Activated gamma-delta T cell treated with anti-CD3 and anti-CD28 coated beads, Interleukin-2, amount 50 U/mL, for 16 hours (primary cell): ENCODE results near the gene IL17RE.
A peak's percentile ranks its signal among the peaks of the same experiment; 100 is the strongest.

Experiments used
- DNase-seq: peaks from one replicate; pipeline ENCODE4 v3.0.0-alpha.2; 2020; ENCODE audit warnings: low read depth

The IL17RE gene

DNA sequence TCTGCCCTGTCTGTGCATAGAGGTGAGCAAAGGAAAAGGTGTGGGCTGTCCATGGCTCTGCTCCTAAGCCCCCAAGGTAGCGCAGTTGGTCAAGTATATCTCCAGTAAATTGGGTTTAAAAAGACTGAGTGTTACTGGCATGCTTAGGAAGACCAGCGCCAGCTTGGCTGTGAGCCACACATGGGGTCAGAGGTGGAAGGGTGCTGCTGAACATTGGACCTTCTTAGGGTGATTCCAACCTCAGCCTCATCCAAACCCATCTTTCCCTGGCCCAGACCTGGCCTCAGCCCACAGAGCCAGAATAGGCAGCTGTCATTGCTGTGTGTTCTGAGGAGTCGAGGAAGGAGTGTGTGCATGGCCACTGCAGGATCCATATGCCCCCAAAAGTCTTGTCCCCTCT, 5.6 kb downstream of the IL17RE start:
- no peak for DNase-seq

DNA sequence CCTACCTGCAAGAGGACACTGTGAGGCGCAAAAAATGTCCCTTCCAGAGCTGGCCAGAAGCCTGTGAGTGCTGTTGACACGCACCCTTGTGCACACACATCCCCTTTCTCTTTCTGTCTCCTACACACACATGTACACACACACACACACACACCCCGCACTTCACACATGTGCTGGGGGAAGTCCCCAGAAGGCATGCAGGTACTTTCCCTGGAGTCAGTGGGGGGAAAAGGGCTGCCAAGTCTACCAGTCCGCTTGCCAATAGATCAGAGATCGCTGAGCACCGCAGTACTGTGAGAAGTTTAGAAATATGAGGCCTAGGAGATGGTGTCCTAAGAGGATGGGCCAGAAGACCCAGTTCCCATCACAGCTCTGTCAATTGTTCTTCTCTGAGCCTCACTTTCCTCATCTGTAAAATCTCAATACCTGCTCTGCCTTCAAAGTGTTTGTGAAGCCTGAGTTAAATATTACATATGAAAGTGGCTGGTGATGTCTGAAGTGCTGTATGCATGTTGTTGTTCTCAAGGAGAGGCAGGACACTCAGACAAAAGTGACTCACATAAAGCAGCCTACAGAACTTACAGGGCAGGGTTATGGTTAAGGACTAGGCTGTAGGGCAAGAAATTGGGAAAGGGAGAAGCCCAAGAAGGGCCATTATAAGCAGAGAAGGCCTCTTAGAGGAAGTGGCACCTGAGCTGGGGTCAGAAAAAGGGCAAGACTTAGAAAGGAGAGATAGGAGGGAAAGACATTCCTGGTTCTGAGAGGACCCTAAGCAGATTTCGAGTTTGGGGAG, 6.8 kb downstream of the IL17RE start:
- no peak for DNase-seq

DNA sequence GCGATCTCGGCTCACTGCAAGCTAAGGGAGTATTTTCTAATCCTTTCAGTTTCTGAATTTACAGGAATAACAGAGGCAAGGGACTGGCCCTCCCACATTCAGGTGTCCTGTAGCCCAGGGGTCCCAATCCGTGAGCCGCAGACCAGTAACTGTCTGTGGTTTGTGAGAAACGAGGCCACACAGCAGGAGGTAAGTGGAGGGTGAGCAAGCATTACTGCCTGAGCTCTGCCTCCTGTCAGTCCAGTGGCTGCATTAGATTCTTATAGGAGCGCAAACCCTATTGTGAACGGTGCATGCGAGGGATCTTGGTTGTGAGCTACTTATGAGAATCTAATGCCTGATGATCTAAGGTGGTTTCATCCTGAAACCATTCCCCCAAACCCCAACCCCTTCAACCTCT, 9.2 kb downstream of the IL17RE start:
- DNase-seq, result no peak

DNA sequence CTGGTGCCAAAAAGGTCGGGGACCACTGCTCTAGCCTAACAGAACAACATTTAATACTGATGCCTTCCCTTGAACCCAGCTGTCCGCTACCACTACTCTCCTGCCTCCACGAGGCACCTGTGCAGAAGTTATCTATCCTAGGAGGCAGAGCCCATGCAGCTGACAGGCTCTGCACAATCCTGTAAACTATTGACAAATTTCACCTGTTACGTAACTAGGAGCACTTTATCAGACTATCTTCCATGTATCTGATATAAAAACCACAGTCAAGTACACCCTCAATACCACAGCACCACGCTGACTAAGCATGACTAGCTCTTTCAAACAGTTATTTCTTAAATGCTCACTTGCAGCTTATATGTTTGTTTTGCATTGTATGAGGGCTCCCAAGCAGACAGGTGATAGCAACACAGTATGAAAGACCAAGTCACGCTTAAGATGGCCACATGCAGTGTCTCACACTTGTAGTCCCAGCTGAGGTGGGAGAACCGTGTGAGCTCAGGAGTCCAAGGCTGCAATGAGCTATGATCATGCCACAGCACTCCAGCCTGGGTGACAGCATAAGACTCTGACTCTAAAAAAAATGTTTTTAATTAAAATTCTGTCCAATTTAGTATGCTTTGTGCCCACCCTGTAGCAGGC, 9.8 kb downstream of the IL17RE start:
- DNase-seq, result no peak

DNA sequence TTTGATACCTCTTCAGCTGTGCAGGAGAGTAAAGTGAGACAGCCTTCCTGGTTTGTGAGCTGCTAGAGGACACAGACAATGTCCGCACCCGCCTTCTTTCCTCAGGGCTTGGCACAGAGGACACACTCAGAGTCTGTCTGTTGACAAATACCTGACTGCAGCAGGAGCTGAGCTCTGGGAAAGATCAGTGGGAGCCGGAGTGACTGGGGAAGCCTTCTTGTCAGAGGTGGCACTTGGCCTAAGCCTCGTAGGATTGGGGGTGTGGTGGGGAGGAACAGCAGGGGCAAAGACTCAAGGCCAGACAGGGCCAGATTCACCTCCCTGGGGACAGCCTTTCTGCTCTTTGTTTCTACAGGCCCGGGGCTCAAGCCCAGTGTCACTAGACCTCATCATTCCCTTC, 11.0 kb downstream of the IL17RE start:
- DNase-seq, result no peak

DNA sequence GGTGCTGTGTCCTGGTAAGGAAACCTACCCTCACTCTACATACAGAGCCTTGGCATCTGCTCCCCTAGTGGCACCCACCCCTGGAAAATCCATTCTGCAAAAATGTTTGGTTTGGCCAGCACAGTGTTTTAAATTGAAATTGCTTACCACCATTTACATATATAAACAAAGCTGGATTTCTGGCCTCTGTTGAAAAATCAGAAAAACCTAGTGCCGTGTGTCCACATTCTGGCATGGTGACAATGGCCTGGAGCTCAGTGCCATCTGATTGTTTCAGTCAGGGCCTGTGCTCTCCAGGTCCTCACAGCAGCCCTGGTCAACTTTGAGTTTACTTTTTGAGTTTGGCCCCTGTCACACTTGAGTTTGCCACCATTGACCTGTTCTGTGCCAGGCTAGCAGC, 11.4 kb downstream of the IL17RE start:
- DNase-seq, result no peak

DNA sequence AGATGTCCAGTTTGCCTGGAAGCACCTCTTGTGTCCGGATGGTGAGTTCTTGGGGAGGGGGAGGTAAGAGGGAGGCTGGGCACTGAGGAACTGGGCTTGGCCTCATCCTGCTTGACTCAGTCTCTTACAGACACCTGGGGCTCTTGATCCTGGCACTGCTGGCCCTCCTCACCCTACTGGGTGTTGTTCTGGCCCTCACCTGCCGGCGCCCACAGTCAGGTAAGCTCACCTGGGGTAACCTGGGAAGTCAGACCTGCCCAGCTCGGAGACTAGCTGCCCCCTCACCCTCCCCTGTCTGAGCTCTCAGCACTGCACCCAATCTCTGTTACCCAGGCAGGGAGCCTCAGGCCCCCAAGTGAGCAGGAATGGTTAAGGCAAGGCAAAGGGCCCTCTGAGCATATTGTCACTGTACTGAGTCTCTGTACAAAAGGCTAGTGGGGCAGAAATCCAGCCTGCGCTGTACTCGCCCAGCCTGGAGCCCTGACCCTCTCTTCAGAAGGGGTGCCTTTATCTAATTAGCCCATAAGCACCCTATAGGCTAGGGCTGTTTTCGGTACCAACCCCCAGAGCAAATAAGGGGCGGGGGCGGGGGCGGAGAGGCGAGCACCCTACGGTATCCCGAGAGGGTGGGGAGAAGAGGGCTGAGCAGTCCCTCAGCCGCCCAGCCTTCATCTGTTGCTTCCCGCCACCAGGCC, 12.1 kb downstream of the IL17RE start:
- DNase-seq, result no peak

DNA sequence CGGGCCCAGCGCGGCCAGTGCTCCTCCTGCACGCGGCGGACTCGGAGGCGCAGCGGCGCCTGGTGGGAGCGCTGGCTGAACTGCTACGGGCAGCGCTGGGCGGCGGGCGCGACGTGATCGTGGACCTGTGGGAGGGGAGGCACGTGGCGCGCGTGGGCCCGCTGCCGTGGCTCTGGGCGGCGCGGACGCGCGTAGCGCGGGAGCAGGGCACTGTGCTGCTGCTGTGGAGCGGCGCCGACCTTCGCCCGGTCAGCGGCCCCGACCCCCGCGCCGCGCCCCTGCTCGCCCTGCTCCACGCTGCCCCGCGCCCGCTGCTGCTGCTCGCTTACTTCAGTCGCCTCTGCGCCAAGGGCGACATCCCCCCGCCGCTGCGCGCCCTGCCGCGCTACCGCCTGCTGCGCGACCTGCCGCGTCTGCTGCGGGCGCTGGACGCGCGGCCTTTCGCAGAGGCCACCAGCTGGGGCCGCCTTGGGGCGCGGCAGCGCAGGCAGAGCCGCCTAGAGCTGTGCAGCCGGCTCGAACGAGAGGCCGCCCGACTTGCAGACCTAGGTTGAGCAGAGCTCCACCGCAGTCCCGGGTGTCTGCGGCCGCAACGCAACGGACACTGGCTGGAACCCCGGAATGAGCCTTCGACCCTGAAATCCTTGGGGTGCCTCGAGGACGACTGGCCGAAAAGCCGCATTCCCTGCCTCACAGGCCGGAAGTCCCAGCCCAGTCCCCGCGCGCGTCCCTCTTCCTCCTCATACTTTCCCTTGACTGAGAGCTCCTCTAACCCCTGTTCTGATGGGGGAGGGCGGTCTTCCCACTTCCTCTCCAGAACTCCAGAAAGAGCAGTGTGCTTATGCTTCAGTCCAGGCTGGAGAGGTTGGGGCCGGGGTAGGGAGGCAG, 12.8 kb downstream of the IL17RE start:
- no peak for DNase-seq

DNA sequence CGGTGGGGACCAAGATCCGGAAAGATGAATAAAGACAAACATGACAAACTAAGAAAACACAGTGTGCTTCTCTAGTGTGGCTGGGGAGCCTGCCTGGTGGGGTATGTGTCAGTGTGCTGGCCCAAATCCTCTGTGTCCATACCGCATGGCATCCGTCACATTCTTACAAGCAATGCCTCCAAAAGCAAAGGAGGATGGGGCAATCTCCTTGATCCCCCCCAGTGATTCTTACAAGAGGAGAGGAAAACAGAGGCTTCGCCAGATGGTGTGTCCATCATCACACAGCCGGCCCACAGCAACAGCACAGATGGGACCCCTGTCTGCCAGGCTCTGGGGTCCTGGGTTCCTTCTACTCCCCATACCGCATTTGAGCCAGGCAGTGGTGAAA, 13.7 kb downstream of the IL17RE start:
- no peak for DNase-seq

DNA sequence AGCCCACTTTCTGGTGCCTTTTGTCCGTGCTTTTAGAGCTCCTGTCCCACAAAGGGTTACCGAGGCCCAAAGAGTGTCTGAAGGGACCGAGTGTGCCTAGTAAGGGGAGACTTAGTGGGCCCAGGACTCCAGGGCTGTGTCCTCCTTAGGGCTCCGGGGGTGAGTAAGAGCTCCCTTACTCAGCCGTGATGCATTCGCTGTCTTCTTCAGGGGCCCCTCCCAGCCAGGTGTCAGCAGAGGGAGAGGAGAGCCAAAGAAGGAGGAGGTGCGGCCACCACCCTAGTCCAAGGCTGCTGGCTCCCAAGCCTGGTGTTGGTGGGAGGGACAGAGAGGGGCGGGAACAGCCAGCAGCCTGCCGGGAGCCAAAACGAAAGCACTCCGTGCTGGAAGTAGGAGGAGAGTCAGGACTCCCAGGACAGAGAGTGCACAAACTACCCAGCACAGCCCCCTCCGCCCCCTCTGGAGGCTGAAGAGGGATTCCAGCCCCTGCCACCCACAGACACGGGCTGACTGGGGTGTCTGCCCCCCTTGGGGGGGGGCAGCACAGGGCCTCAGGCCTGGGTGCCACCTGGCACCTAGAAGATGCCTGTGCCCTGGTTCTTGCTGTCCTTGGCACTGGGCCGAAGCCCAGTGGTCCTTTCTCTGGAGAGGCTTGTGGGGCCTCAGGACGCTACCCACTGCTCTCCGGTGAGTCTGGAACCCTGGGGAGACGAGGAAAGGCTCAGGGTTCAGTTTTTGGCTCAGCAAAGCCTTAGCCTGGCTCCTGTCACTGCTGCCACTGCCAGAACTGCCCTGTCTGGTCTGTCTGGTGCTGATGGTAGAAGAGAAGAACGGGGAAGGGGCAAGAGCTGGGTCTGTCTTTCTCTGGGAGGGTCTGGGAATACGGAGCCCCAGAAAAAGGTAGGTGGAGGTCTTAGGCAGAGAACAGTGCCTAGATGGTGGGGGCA, 14.4 kb downstream of the IL17RE start, which contains the start of gene IL17RC:
IL17RC (plus strand) TSS at position 365 of the 947 bp plus-strand sequence; CDS start at position 583, 218 bp downstream.
- peak; percentile 14 for DNase-seq

DNA sequence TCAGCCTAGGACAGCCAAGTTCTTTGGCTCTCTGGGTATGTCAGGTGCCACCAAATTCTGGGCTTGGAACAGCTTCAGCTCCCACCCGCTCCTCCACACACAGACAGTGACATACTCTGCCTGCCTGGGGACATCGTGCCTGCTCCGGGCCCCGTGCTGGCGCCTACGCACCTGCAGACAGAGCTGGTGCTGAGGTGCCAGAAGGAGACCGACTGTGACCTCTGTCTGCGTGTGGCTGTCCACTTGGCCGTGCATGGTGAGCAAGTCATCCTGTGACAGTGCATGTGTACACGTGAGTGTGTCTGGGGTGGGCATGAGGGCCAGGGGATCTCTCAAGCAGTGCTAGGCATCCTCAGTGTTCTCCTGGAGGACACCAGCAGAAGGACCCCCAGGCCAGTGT, 15.2 kb downstream of the IL17RE start:
- DNase-seq, result no peak

DNA sequence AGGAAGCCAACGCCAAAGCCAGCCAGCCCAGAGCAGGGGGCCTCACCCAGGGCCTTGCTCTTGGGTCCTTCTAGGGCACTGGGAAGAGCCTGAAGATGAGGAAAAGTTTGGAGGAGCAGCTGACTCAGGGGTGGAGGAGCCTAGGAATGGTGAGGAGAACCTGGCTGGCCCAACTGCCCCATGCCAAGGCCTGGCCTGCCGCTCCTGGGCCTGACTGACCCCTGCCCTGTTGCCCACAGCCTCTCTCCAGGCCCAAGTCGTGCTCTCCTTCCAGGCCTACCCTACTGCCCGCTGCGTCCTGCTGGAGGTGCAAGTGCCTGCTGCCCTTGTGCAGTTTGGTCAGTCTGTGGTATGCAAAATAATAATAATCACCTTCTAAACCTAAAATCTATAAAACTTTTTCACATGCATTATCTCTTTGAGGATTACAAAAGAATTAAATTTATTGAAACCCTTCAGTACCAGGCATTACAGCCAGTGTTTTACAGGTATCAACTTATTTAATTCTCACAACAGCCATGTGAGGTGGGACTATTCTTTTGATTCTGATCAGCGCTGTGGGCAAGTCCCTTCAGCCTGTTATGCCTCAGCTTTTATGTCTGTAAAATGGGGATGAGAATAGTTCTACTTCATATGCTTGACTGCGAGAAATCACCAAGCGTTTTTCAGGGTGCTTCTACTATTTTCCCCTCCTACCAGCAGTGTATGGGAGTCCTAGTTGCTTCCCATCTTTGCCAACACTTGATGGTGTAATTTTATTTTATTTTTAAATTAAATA, 15.8 kb downstream of the IL17RE start:
- DNase-seq, result no peak

DNA sequence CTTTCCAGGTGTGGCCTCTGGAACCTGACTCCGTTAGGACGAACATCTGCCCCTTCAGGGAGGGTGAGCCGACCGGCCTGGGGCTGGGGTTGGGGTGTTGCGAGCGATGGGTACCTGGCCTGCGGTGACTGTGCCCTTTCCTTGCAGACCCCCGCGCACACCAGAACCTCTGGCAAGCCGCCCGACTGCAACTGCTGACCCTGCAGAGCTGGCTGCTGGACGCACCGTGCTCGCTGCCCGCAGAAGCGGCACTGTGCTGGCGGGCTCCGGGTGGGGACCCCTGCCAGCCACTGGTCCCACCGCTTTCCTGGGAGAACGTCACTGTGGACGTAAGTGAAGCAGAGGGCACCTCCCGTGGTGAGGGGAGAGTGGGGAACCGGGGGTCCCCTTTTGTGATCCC, 25.5 kb downstream of the IL17RE start:
- DNase-seq, result no peak

DNA sequence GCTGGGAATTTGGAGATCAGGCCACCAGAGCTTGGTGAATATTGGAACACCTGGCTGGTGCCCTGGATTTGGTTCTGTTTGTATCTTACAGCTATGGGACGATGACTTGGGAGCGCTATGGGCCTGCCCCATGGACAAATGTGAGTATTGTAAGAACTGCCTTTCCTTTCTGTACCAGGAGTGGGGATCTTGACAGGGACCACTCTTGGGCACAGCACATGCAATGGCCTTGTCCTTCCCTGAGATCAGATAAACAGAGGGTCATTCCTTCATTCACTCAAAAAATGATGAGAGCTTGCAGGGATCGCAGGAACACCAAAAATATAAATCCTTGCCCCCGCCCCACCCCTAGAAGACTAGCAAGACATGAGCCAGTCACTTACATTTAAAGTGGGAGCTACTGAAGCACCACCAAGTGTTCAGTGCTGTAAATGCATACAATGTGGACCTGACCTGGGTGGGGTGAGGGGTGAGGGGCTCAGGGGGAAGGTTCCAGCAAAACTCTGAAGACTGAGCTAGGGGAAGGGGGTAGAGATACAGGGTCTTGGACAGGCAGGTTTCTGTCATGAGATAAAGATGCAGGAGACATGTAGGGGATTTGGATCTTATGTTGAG, 28.3 kb downstream of the IL17RE start:
- no peak for DNase-seq

DNA sequence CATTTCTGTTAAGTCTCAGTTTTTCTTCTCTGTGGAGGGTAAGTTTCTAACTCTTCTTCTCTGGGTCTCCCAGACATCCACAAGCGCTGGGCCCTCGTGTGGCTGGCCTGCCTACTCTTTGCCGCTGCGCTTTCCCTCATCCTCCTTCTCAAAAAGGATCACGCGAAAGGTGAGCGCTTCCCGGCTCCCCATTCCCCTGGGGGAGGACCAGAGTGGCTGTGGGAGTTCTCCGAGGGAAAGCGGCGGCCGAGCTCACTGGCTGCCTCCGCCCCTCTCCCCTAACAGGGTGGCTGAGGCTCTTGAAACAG, 29.8 kb downstream of the IL17RE start:
- DNase-seq, result no peak

DNA sequence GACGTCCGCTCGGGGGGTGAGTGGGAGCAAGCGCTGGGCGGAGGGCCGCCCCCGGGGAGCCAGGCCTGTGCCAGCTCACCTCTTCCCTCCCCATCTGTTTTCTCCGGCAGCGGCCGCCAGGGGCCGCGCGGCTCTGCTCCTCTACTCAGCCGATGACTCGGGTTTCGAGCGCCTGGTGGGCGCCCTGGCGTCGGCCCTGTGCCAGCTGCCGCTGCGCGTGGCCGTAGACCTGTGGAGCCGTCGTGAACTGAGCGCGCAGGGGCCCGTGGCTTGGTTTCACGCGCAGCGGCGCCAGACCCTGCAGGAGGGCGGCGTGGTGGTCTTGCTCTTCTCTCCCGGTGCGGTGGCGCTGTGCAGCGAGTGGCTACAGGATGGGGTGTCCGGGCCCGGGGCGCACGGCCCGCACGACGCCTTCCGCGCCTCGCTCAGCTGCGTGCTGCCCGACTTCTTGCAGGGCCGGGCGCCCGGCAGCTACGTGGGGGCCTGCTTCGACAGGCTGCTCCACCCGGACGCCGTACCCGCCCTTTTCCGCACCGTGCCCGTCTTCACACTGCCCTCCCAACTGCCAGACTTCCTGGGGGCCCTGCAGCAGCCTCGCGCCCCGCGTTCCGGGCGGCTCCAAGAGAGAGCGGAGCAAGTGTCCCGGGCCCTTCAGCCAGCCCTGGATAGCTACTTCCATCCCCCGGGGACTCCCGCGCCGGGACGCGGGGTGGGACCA, 30.4 kb downstream of the IL17RE start:
- peak; percentile 86 for DNase-seq

DNA sequence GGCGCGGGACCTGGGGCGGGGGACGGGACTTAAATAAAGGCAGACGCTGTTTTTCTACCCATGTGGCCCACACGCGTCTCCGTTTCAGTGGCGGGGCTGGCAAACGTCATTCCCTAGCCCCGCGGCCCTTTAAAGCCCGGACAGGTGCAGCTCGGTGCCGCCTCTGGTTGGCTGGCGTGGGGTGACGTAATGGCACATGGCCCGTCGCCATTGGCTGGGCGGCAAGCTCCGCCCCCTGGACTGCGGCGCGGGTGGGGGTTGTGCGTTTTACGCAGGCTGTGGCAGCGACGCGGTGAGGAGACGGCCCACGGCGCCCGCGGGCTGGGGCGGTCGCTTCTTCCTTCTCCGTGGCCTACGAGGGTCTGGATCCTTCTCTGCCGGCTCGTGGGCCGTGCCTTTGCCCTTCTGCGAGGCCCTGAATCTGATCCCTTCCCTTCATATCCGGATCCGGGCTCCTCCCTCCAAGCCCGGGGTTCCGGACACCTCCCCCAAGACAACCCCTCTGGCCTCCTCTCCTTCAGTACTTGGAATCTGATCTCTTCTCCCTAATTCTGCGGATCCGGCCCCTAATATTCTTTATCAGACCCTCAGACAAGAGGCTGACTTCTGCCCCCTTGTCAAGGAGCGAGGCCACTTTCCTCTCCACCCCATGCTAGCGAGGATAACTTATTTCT, 31.1 kb downstream of the IL17RE start, which contains the start of gene CRELD1:
CRELD1 (plus strand) TSS at position 274 of the 674 bp plus-strand sequence. CDS start 605 bp downstream, outside the sequence.
- DNase-seq, result peak; percentile 93

DNA sequence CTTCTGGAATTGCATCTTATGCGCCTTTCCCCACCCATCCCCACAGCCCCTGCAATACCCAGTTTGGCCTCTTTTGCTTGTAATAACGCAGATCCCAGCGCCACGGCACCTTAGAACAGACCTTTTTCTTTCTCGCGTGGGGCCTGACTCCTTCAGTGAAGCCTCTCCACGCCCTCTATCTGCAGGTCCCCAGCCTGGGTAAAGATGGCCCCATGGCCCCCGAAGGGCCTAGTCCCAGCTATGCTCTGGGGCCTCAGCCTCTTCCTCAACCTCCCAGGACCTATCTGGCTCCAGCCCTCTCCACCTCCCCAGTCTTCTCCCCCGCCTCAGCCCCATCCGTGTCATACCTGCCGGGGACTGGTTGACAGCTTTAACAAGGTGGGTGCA, 31.6 kb downstream of the IL17RE start:
- peak; percentile 22 for DNase-seq
